Suprapubic skin (tissue), 4 donors: ENCODE results near the gene GRID1. TPM values are rescaled to one million over a fixed set of nuclear protein-coding genes. Genes with fewer than 3 reads are reported as not detected.

ENCODE experiments used
- DNase-seq, 2 donors: peaks; one replicate each; pipeline ENCODE4 v3.0.0-alpha.2; 2019; ENCODE audit warnings: low spot score in 2 of 2
- H3K27ac ChIP-seq: fragments of 200-600 bp; sonication (generic); one replicate; pipeline ENCODE4 v1.5.1; 2019
- H3K27me3 ChIP-seq: fragments of 200-600 bp; sonication (generic); one replicate; pipeline ENCODE4 v1.5.1; 2019
- H3K36me3 ChIP-seq: fragments of 200-600 bp; sonication (generic); one replicate; pipeline ENCODE4 v1.5.1; 2019
- H3K4me1 ChIP-seq: fragments of 200-600 bp; sonication (generic); one replicate; pipeline ENCODE4 v1.5.1; 2019
- H3K4me3 ChIP-seq: fragments of 200-600 bp; sonication (generic); one replicate; pipeline ENCODE4 v1.5.1; 2019; ENCODE audit warnings: mild to moderate bottlenecking
- H3K9me3 ChIP-seq: fragments of 200-600 bp; sonication (generic); one replicate; pipeline ENCODE4 v1.5.1; 2019
- EP300 ChIP-seq: sonication (generic); formaldehyde crosslinking; IDR thresholded peaks from one replicate; pipeline ENCODE4 v1.6.1; 2017; ENCODE audit warnings: antibody characterized with exemption
- POLR2A ChIP-seq, 2 donors: fragments of 450-650 bp; IDR thresholded peaks; one replicate each; pipeline ENCODE4 v1.6.1; 2017; ENCODE audit warnings: antibody characterized with exemption in 2 of 2, mild to moderate bottlenecking in 2 of 2, moderate library complexity in 2 of 2
- POLR2AphosphoS5 ChIP-seq, 3 donors: sonication (generic); formaldehyde crosslinking; IDR thresholded peaks; one replicate each; pipeline ENCODE4 v1.6.1; 2017; ENCODE audit warnings: antibody characterized with exemption in 3 of 3
- WGBS: methylation state at CpG from one replicate; pipeline ENCODE4 v1.1.5; 2018; 5-methylcytosine and 5-hydroxymethylcytosine counted together
- total RNA-seq, 4 donors: library from RNA; depleted of rRNA; stranded (reverse); fragments of >200 nt; gene quantifications; one replicate each; pipeline ENCODE4 v1.1.0, GENCODE V29; 2016
- TF ChIP-seq, protein P1 (sequence below), 2 donors: fragments of 200-600 bp in 1 of 2; fragments of 450-650 bp in 1 of 2; sonication (generic) in 1 of 2; IDR thresholded peaks; one replicate each; pipeline ENCODE4 v1.5.1; 2016 to 2019; ENCODE audit warnings: antibody characterized with exemption in 2 of 2, mild to moderate bottlenecking in 1 of 2, moderate library complexity in 1 of 2

Gene GRID1
- total RNA-seq, 4 donors from 2014 or later: 1.8 to 3.1 (median 2.4) TPM

DNA sequence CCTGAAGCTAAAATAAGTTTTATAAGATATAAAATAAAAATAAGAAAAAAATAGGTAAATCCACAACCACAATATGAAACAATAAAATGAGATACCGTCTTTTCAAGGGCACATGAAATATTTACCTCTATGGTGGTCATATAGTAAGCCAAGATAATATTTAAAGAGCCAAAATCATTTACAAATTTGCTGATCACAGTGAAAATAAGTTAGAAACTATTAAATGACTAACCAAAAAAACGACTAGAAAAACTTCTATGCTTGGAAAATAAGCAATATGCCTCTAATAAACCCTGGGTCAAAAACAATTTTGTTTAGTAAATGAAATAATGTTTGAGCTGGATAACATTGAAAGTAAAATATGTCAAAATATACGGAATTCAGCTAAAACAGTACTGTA, 535.2 kb downstream of the GRID1 start:
- 68% methylated on average over 3 of the region's 3 CpGs for WGBS
- no peaks in the 10 kb centered on the region for H3K27me3 ChIP-seq
- no peak overlapping the region for H3K4me3 ChIP-seq
- H3K36me3 ChIP-seq: no peaks in the 10 kb centered on the region
- peaks cover 4% of the 10 kb centered on the region for H3K9me3 ChIP-seq
- no peak for TF ChIP-seq EP300
- TF ChIP-seq, protein P1, sequence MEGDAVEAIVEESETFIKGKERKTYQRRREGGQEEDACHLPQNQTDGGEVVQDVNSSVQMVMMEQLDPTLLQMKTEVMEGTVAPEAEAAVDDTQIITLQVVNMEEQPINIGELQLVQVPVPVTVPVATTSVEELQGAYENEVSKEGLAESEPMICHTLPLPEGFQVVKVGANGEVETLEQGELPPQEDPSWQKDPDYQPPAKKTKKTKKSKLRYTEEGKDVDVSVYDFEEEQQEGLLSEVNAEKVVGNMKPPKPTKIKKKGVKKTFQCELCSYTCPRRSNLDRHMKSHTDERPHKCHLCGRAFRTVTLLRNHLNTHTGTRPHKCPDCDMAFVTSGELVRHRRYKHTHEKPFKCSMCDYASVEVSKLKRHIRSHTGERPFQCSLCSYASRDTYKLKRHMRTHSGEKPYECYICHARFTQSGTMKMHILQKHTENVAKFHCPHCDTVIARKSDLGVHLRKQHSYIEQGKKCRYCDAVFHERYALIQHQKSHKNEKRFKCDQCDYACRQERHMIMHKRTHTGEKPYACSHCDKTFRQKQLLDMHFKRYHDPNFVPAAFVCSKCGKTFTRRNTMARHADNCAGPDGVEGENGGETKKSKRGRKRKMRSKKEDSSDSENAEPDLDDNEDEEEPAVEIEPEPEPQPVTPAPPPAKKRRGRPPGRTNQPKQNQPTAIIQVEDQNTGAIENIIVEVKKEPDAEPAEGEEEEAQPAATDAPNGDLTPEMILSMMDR (IDR thresholded peaks at IDR 0.05): no peak
- TF ChIP-seq POLR2A (IDR thresholded peaks at IDR 0.05): no peak
- TF ChIP-seq POLR2AphosphoS5 (IDR thresholded peaks at IDR 0.05): no peak
- no peaks in the 10 kb centered on the region for H3K4me1 ChIP-seq
- no peak overlapping the region for H3K27ac ChIP-seq
- DNase-seq: no peak

DNA sequence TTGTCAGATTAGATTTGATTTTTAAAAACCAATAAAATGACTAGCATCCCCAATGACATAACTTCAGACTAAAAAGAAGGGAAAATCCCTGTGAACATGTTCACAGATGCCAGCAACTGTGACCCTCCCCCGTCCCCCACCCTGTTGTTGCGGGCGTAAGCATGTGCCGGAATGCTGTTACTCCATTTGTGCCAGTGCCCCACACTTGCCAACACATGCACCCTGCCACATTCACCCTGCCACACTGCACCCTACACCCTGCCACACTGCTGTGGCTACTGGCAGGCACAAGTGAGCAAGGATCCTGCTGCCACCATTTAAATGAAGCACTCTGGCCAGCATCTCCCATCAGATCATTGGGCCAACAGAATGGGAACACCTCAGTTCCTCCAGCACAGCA, 540.2 kb downstream of the GRID1 start:
- H3K4me1 ChIP-seq: no peaks in the 10 kb centered on the region
- H3K27me3 ChIP-seq: no peaks in the 10 kb centered on the region
- H3K4me3 ChIP-seq: no peak overlapping the region
- DNase-seq: no peak
- no peaks in the 10 kb centered on the region for H3K36me3 ChIP-seq
- peaks cover 4% of the 10 kb centered on the region for H3K9me3 ChIP-seq
- TF ChIP-seq POLR2A (IDR thresholded peaks at IDR 0.05) (no peak), EP300 (no peak), POLR2AphosphoS5 (IDR thresholded peaks at IDR 0.05) (no peak)
- TF ChIP-seq, protein P1 (IDR thresholded peaks at IDR 0.05): no peak
- H3K27ac ChIP-seq: no peak overlapping the region
- WGBS: 51% methylated on average over 4 of the region's 4 CpGs

DNA sequence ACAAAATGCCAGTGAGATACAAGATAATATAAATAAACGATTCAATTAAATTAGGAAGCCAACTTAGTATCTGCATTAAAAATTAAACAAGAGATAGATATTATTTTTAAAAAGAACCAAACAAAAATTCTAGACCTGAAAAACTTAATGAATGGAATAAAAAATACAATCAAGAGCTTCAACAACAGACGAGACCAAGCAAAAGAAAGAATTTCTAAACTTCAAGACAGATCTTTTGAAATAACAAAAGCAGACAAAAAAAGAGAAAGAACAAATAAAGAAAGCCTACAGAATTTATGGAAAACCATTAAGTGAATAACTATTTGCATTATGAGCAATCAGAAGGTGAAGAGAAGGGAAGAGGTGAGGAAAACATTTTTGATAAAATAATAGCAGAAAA, 555.2 kb downstream of the GRID1 start:
- no peaks in the 10 kb centered on the region for H3K36me3 ChIP-seq
- no peaks in the 10 kb centered on the region for H3K9me3 ChIP-seq
- no peaks in the 10 kb centered on the region for H3K27me3 ChIP-seq
- TF ChIP-seq POLR2A (IDR thresholded peaks at IDR 0.05) (no peak), EP300 (no peak), POLR2AphosphoS5 (IDR thresholded peaks at IDR 0.05) (no peak)
- TF ChIP-seq, protein P1 (IDR thresholded peaks at IDR 0.05): no peak
- no peak overlapping the region for H3K4me3 ChIP-seq
- no peak overlapping the region for H3K27ac ChIP-seq
- DNase-seq: no peak
- 92% methylated on average over 2 of the region's 2 CpGs for WGBS
- no peaks in the 10 kb centered on the region for H3K4me1 ChIP-seq

- no peaks in the 10 kb centered on the region for H3K36me3 ChIP-seq
- no peaks in the 10 kb centered on the region for H3K27me3 ChIP-seq
- 86% methylated on average over 1 of the region's 1 CpG for WGBS
- no peak overlapping the region for H3K27ac ChIP-seq
- H3K9me3 ChIP-seq: no peaks in the 10 kb centered on the region
- TF ChIP-seq EP300: no peak
- TF ChIP-seq POLR2AphosphoS5 (IDR thresholded peaks at IDR 0.05): no peak
- no peaks in the 10 kb centered on the region for H3K4me1 ChIP-seq
- DNase-seq: no peak
- H3K4me3 ChIP-seq: no peak overlapping the region
Observed at GRCh38 chr10:85810674-85811073, 555.9 kb downstream of the GRID1 start.

DNA sequence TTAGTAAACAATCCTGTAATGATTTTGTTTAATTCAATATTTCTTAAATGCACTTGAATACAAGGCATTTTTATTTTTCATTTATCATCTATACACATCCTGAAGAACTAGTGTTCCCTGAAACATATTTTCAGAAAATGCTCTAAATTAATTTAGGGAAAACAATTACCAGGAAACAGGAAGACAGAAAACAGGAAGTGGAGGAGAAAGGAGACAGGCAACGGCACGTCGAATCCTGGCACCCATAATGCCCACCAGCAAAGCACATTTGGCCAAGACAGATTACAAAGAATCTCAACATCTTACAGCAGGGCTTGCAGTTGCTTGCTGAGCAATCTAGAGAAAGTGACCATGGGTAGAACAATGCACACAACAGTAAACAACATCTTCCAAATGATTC, 571.1 kb downstream of the GRID1 start:
- Histone ChIP-seq H3K9me3 (no peaks in the 10 kb centered on the region), H3K4me3 (no peak overlapping the region), H3K36me3 (no peaks in the 10 kb centered on the region), H3K27me3 (no peaks in the 10 kb centered on the region), H3K27ac (no peak overlapping the region), H3K4me1 (peaks cover 9% of the 10 kb centered on the region)
- WGBS: 24% methylated on average over 3 of the region's 3 CpGs
- TF ChIP-seq POLR2AphosphoS5 (IDR thresholded peaks at IDR 0.05) (no peak), POLR2A (IDR thresholded peaks at IDR 0.05) (no peak), EP300 (no peak)
- TF ChIP-seq, protein P1 (IDR thresholded peaks at IDR 0.05): no peak
- DNase-seq: no peak

DNA sequence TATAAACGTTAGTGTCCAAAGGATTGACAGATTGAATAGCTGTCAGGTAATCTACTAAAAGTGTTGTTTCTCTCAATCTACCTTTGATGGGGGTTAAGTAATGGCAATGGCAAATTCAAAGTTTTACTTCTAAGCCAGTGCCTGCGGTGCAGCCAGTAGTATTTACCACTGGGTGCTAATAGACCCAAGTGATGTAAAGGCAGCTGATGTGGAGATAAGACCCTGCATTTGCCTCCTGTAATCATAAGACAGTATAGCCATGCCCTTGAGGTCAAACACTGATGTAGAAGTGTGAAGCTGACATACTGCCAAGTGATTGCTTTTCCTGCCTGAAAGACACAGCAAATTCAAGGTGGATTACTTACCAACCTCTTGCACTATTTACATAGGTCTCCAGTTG, 572.0 kb downstream of the GRID1 start:
- Histone ChIP-seq H3K9me3 (no peaks in the 10 kb centered on the region), H3K36me3 (no peaks in the 10 kb centered on the region), H3K27ac (no peak overlapping the region), H3K4me3 (no peak overlapping the region), H3K27me3 (no peaks in the 10 kb centered on the region), H3K4me1 (peaks cover 9% of the 10 kb centered on the region)
- DNase-seq: no peak
- WGBS: 38% methylated on average over 2 of the region's 2 CpGs
- no peak for TF ChIP-seq POLR2A (IDR thresholded peaks at IDR 0.05)
- TF ChIP-seq POLR2AphosphoS5 (IDR thresholded peaks at IDR 0.05): no peak
- TF ChIP-seq, protein P1 (IDR thresholded peaks at IDR 0.05): no peak
- TF ChIP-seq EP300: no peak
